HL-60 (cell line): ENCODE results near the gene ABCC4.

Source experiments
- DNase-seq, 2 experiments: peaks; one replicate each; pipeline ENCODE4 v3.0.0-alpha.2; 2010 to 2020; ENCODE audit warnings: low read depth in 1 of 2, low spot score in 1 of 2
- H3K27ac ChIP-seq: fragments of 250-450 bp; sonication (Bioruptor Pico); replicated peaks from 2 replicates; pipeline ENCODE4 v1.5.1; 2020; ENCODE audit warnings: mild to moderate bottlenecking, moderate library complexity
- H3K27me3 ChIP-seq: fragments of 250-450 bp; sonication (Bioruptor Pico); 2 replicates; pipeline ENCODE4 v1.5.1; 2021; ENCODE audit warnings: mild to moderate bottlenecking, moderate library complexity; ENCODE audit not compliant: insufficient read depth, poor library complexity, severe bottlenecking
- H3K4me3 ChIP-seq: replicated peaks from 2 replicates; pipeline ENCODE4 v1.5.1; 2011; ENCODE audit warnings: mild to moderate bottlenecking, control low read depth, low read length; ENCODE audit not compliant: insufficient read depth
- CTCF ChIP-seq: IDR thresholded peaks from one replicate; pipeline ENCODE4 v1.5.1; 2011; ENCODE audit warnings: low read length, control low read depth, inconsistent platforms; ENCODE audit not compliant: insufficient read depth
- GABPA ChIP-seq: IDR thresholded peaks from 2 replicates; pipeline ENCODE4 v1.6.1; 2012; ENCODE audit warnings: low read depth
- POLR2AphosphoS5 ChIP-seq: IDR thresholded peaks from 2 replicates; pipeline ENCODE4 v1.6.1; 2012; ENCODE audit warnings: low read depth
- REST ChIP-seq: IDR thresholded peaks from 2 replicates; pipeline ENCODE4 v1.6.1; 2012; ENCODE audit warnings: low read depth; ENCODE audit not compliant: insufficient replicate concordance
- SPI1 ChIP-seq: IDR thresholded peaks from 2 replicates; pipeline ENCODE4 v1.6.1; 2012; ENCODE audit warnings: low read depth, mild to moderate bottlenecking, borderline replicate concordance

Gene ABCC4

GRCh38 chr13:95137096-95137495, 164.2 kb downstream of the ABCC4 start:
- no peaks in the 10 kb centered on the region for H3K27me3 ChIP-seq
- no peak for TF ChIP-seq REST
- TF ChIP-seq CTCF: no peak
- peak; percentile 66 for TF ChIP-seq SPI1
- peak; percentile 28 to 43 for DNase-seq
- no peak overlapping the region for H3K27ac ChIP-seq
- H3K4me3 ChIP-seq: no peak overlapping the region

- no peak for DNase-seq
- no peak overlapping the region for H3K27ac ChIP-seq
- H3K27me3 ChIP-seq: no peaks in the 10 kb centered on the region
- H3K4me3 ChIP-seq: no peak overlapping the region
- TF ChIP-seq POLR2AphosphoS5: no peak
- TF ChIP-seq CTCF: no peak
- TF ChIP-seq GABPA: no peak
- no peak for TF ChIP-seq SPI1
- no peak for TF ChIP-seq REST
Observed at GRCh38 chr13:95136638-95137037, 164.6 kb downstream of the ABCC4 start.

GRCh38 chr13:95133498-95133897, 167.8 kb downstream of the ABCC4 start:
- TF ChIP-seq POLR2AphosphoS5 (no peak), CTCF (no peak), REST (no peak)
- H3K27ac ChIP-seq: no peak overlapping the region
- H3K4me3 ChIP-seq: no peak overlapping the region
- no peaks in the 10 kb centered on the region for H3K27me3 ChIP-seq
- no peak for DNase-seq
